ENCODE measurements around the gene AURKA. TPM values are rescaled to one million over a fixed set of nuclear protein-coding genes. Genes with fewer than 3 reads are reported as not detected.

The AURKA gene
- total RNA-seq, 1 donor from 2014 or later = 12.4 TPM

DNA sequence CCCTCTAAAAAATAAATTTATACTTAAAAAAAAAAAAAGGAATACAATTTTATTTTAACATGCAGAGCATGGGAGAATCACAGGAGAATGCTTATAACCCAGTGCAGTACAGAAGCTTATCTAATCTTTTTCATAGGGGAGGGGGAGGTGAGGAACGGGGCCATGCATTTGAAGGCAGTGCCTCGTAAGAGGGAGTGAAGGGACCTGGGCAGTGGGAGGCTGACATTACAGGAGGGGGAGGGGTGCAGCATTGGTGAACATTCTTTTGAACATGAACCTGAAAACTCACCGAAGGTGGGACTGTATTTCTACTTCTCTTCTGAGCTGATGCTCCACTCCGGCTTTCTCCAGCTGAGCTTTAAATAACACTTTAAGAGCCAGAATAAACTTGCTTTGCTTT is 9.3 kb downstream of the AURKA start:
- no peak for DNase-seq
- Mint-ChIP-seq H3K9me3 (ENCODE audit: unreplicated experiment) (peaks cover 4% of the 10 kb centered on the region), H3K27ac (ENCODE audit: unreplicated experiment) (peak overlapping the region; percentile 94), H3K4me1 (ENCODE audit: low read depth, unreplicated experiment) (peaks cover 31% of the 10 kb centered on the region), H3K27me3 (ENCODE audit: unreplicated experiment) (peaks cover 4% of the 10 kb centered on the region), H3K4me3 (ENCODE audit: unreplicated experiment) (peak overlapping the region; percentile 78), H3K36me3 (ENCODE audit: unreplicated experiment) (no peaks in the 10 kb centered on the region)
- TF ChIP-seq, protein P1, sequence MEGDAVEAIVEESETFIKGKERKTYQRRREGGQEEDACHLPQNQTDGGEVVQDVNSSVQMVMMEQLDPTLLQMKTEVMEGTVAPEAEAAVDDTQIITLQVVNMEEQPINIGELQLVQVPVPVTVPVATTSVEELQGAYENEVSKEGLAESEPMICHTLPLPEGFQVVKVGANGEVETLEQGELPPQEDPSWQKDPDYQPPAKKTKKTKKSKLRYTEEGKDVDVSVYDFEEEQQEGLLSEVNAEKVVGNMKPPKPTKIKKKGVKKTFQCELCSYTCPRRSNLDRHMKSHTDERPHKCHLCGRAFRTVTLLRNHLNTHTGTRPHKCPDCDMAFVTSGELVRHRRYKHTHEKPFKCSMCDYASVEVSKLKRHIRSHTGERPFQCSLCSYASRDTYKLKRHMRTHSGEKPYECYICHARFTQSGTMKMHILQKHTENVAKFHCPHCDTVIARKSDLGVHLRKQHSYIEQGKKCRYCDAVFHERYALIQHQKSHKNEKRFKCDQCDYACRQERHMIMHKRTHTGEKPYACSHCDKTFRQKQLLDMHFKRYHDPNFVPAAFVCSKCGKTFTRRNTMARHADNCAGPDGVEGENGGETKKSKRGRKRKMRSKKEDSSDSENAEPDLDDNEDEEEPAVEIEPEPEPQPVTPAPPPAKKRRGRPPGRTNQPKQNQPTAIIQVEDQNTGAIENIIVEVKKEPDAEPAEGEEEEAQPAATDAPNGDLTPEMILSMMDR (IDR thresholded peaks at IDR 0.05; ENCODE audit: partially characterized antibody, unreplicated experiment) = no peak

DNA sequence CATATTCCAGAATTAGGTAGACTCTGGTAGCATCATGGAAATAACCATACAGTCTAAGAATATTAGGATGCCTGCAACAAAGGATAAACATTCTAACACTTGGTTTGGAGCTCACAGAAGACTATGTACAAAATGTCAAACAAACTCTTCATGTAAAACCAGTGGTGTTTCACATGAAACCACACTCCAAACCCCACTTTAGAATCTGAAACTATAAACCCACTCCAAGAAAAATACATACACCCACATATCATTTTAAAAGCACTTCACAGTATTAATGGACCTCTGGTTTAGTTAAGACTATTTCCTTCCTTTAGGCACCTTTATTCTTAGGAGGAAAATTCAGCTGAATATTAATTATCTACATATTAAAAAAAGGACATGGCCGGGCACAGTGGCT is 10.5 kb downstream of the AURKA start:
- Mint-ChIP-seq H3K4me3 (ENCODE audit: unreplicated experiment) (no peak overlapping the region), H3K36me3 (ENCODE audit: unreplicated experiment) (no peaks in the 10 kb centered on the region), H3K27ac (ENCODE audit: unreplicated experiment) (no peak overlapping the region)

GRCh38 chr20:56380375-56380774 is 11.6 kb downstream of the AURKA start:
- H3K27ac Mint-ChIP-seq (ENCODE audit: unreplicated experiment) = no peak overlapping the region
- no peaks in the 10 kb centered on the region for H3K36me3 Mint-ChIP-seq (ENCODE audit: unreplicated experiment)
- H3K4me1 Mint-ChIP-seq (ENCODE audit: low read depth, unreplicated experiment) = peaks cover 26% of the 10 kb centered on the region
- peaks cover 4% of the 10 kb centered on the region for H3K27me3 Mint-ChIP-seq (ENCODE audit: unreplicated experiment)
- H3K9me3 Mint-ChIP-seq (ENCODE audit: unreplicated experiment) = peaks cover 4% of the 10 kb centered on the region
- TF ChIP-seq, protein P1 (IDR thresholded peaks at IDR 0.05; ENCODE audit: partially characterized antibody, unreplicated experiment) = no peak
- H3K4me3 Mint-ChIP-seq (ENCODE audit: unreplicated experiment) = no peak overlapping the region
- DNase-seq = no peak

More for the DNA sequence above, 10.5 kb downstream of the AURKA start:
- Mint-ChIP-seq H3K4me1 (ENCODE audit: low read depth, unreplicated experiment) (peaks cover 31% of the 10 kb centered on the region), H3K27me3 (ENCODE audit: unreplicated experiment) (peaks cover 4% of the 10 kb centered on the region), H3K9me3 (ENCODE audit: unreplicated experiment) (peaks cover 4% of the 10 kb centered on the region)
- TF ChIP-seq, protein P1 (IDR thresholded peaks at IDR 0.05; ENCODE audit: partially characterized antibody, unreplicated experiment) = no peak
- no peak for DNase-seq

GRCh38 chr20:56378386-56378785 is 13.6 kb downstream of the AURKA start:
- Mint-ChIP-seq H3K27me3 (ENCODE audit: unreplicated experiment) (peaks cover 3% of the 10 kb centered on the region), H3K4me1 (ENCODE audit: low read depth, unreplicated experiment) (peaks cover 13% of the 10 kb centered on the region), H3K4me3 (ENCODE audit: unreplicated experiment) (no peak overlapping the region), H3K27ac (ENCODE audit: unreplicated experiment) (no peak overlapping the region), H3K36me3 (ENCODE audit: unreplicated experiment) (no peaks in the 10 kb centered on the region), H3K9me3 (ENCODE audit: unreplicated experiment) (peaks cover 2% of the 10 kb centered on the region)
- TF ChIP-seq, protein P1 (IDR thresholded peaks at IDR 0.05; ENCODE audit: partially characterized antibody, unreplicated experiment) = no peak
- DNase-seq = no peak

DNA sequence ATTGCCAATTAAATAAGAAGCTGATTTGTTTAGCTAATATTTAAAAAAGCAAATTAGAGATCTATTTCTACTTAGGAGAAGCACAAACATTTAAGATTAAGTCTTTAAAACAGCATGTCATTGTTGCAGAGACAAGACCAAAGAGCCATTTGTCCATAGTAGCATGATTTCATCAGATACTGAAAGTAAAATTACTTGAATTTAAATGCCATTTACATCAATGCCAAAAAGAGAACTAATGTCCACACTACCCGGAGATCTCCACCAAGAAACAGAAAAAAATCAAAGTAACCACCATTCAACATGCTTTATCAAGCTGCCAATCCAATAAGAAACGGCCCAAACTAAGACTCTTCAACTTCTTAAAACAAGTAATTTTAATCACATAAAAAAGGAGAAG is 15.7 kb downstream of the AURKA start:
- Mint-ChIP-seq H3K4me1 (ENCODE audit: low read depth, unreplicated experiment) (no peaks in the 10 kb centered on the region), H3K27ac (ENCODE audit: unreplicated experiment) (no peak overlapping the region), H3K4me3 (ENCODE audit: unreplicated experiment) (no peak overlapping the region), H3K36me3 (ENCODE audit: unreplicated experiment) (no peaks in the 10 kb centered on the region), H3K9me3 (ENCODE audit: unreplicated experiment) (no peaks in the 10 kb centered on the region), H3K27me3 (ENCODE audit: unreplicated experiment) (no peaks in the 10 kb centered on the region)
- no peak for DNase-seq
- TF ChIP-seq, protein P1 (IDR thresholded peaks at IDR 0.05; ENCODE audit: partially characterized antibody, unreplicated experiment) = no peak
